HEK293 (cell line): ENCODE data around the gene COMMD4.
A peak's percentile ranks its signal among the peaks of the same experiment; 100 is the strongest.

Experiments
- CTCF ChIA-PET: fragments of 350-600 bp; formaldehyde crosslinking; extraction: SDS; loops from one replicate; lab custom pipeline; 2021; ENCODE audit warnings: antibody characterized with exemption; lab: Yijun Ruan, JAX
- POLR2A ChIA-PET: fragments of 300-600 bp; formaldehyde crosslinking; extraction: SDS; loops from one replicate; lab custom pipeline; 2020; ENCODE audit warnings: antibody characterized with exemption, inconsistent platforms; lab: Yijun Ruan, JAX
- H3K27ac ChIP-seq: fragments of 200-500 bp; sonication (Bioruptor generic); 2 replicates; pipeline ENCODE4 v1.5.1; 2014; ENCODE audit warnings: low read depth, low read length, control low read depth, inconsistent platforms; ENCODE audit errors: extremely low read depth
- H3K36me3 ChIP-seq, 2 experiments: fragments of 200-500 bp in 1 of 2; sonication (Bioruptor generic) in 1 of 2; 1 replicate in 1 of 2; 2 replicates in 1 of 2; pipeline ENCODE4 v1.5.1; 2014 to 2017; ENCODE audit warnings: inconsistent platforms in 2 of 2, low read length in 2 of 2; ENCODE audit not compliant: control insufficient read depth in 2 of 2, insufficient read depth in 1 of 2
- H3K4me1 ChIP-seq: fragments of 200-500 bp; sonication (Bioruptor generic); 2 replicates; pipeline ENCODE4 v1.5.1; 2014; ENCODE audit warnings: mild to moderate bottlenecking, low read length, inconsistent platforms; ENCODE audit not compliant: control insufficient read depth, insufficient read depth
- H3K4me3 ChIP-seq: 2 replicates; pipeline ENCODE4 v1.5.1; 2011; ENCODE audit warnings: low read depth, mild to moderate bottlenecking, control low read depth, low read length, moderate library complexity
- H3K9me3 ChIP-seq: fragments of 200-500 bp; sonication (Bioruptor generic); 2 replicates; pipeline ENCODE4 v1.5.1; 2014; ENCODE audit warnings: low read depth, low read length, inconsistent platforms; ENCODE audit not compliant: control insufficient read depth, insufficient read depth
- BCL11A ChIP-seq: fragments of 450-650 bp; formaldehyde crosslinking; IDR thresholded peaks from 2 replicates; pipeline ENCODE4 v1.5.1; 2016; ENCODE audit warnings: low read depth, missing biosample characterization, missing genetic modification characterization
- KLF9 ChIP-seq: fragments of 450-650 bp; formaldehyde crosslinking; IDR thresholded peaks from 2 replicates; pipeline ENCODE4 v1.5.1; 2016; ENCODE audit warnings: missing biosample characterization, missing genetic modification characterization, low read depth
- SCRT1 ChIP-seq: fragments of 450-650 bp; formaldehyde crosslinking; IDR thresholded peaks from 2 replicates; pipeline ENCODE4 v1.5.1; 2016; ENCODE audit warnings: missing biosample characterization, missing genetic modification characterization, borderline replicate concordance
- WT1 ChIP-seq: fragments of 450-650 bp; formaldehyde crosslinking; IDR thresholded peaks from 2 replicates; pipeline ENCODE4 v1.5.1; 2016; ENCODE audit warnings: missing biosample characterization, missing genetic modification characterization
- ZEB2 ChIP-seq: fragments of 450-650 bp; formaldehyde crosslinking; IDR thresholded peaks from 2 replicates; pipeline ENCODE4 v1.5.1; 2016; ENCODE audit warnings: missing biosample characterization, missing genetic modification characterization
- ZFHX2 ChIP-seq: fragments of 450-650 bp; formaldehyde crosslinking; conservative IDR thresholded peaks from 2 replicates; pipeline ENCODE4 v1.5.1; 2016; ENCODE audit warnings: missing biosample characterization, missing genetic modification characterization
- ZNF121 ChIP-seq: fragments of 450-650 bp; formaldehyde crosslinking; IDR thresholded peaks from 2 replicates; pipeline ENCODE4 v1.5.1; 2016; ENCODE audit warnings: missing biosample characterization, missing genetic modification characterization
- ZNF155 ChIP-seq: fragments of 450-650 bp; formaldehyde crosslinking; IDR thresholded peaks from 2 replicates; pipeline ENCODE4 v1.5.1; 2016; ENCODE audit warnings: missing biosample characterization, missing genetic modification characterization
- ZNF19 ChIP-seq: fragments of 450-650 bp; formaldehyde crosslinking; IDR thresholded peaks from 2 replicates; pipeline ENCODE4; 2016; ENCODE audit warnings: missing biosample characterization, missing genetic modification characterization, low read depth
- ZNF23 ChIP-seq: fragments of 450-650 bp; formaldehyde crosslinking; IDR thresholded peaks from 2 replicates; pipeline ENCODE4 v1.5.1; 2016; ENCODE audit warnings: missing biosample characterization, missing genetic modification characterization, borderline replicate concordance
- ZNF274 ChIP-seq, 2 experiments: fragments of 200-500 bp in 1 of 2; fragments of 450-650 bp in 1 of 2; sonication (Bioruptor generic) in 1 of 2; formaldehyde crosslinking in 1 of 2; IDR thresholded peaks; 2 replicates each; pipeline versions ENCODE4 v1.5.1 to v1.6.1; 2014 to 2016; ENCODE audit warnings: borderline replicate concordance in 1 of 2, inconsistent platforms in 1 of 2, low read length in 1 of 2, missing biosample characterization in 1 of 2, missing genetic modification characterization in 1 of 2
- ZNF311 ChIP-seq: fragments of 450-650 bp; formaldehyde crosslinking; IDR thresholded peaks from 2 replicates; pipeline ENCODE4 v1.5.1; 2017; ENCODE audit warnings: missing biosample characterization, missing genetic modification characterization, borderline replicate concordance
- ZNF354C ChIP-seq: fragments of 450-650 bp; formaldehyde crosslinking; IDR thresholded peaks from 2 replicates; pipeline ENCODE4 v1.5.1; 2016; ENCODE audit warnings: missing biosample characterization, missing genetic modification characterization, low read depth, borderline replicate concordance
- ZNF404 ChIP-seq: fragments of 450-650 bp; formaldehyde crosslinking; IDR thresholded peaks from 2 replicates; pipeline ENCODE4 v1.5.1; 2017; ENCODE audit warnings: missing biosample characterization, missing genetic modification characterization
- ZNF521 ChIP-seq: fragments of 450-650 bp; formaldehyde crosslinking; IDR thresholded peaks from 2 replicates; pipeline ENCODE4 v1.5.1; 2017; ENCODE audit warnings: missing biosample characterization, mild to moderate bottlenecking, missing genetic modification characterization
- ZNF548 ChIP-seq: fragments of 450-650 bp; formaldehyde crosslinking; IDR thresholded peaks from 2 replicates; pipeline ENCODE4 v1.5.1; 2016; ENCODE audit warnings: missing biosample characterization, missing genetic modification characterization
- ZNF792 ChIP-seq: fragments of 450-650 bp; formaldehyde crosslinking; IDR thresholded peaks from 2 replicates; pipeline ENCODE4 v1.5.1; 2016; ENCODE audit warnings: missing biosample characterization, missing genetic modification characterization
- ZNF837 ChIP-seq: fragments of 450-650 bp; formaldehyde crosslinking; IDR thresholded peaks from 2 replicates; pipeline ENCODE4 v1.5.1; 2016; ENCODE audit warnings: missing biosample characterization, missing genetic modification characterization
- ZSCAN16 ChIP-seq: fragments of 450-650 bp; formaldehyde crosslinking; IDR thresholded peaks from 2 replicates; pipeline ENCODE4 v1.5.1; 2016; ENCODE audit warnings: missing biosample characterization, missing genetic modification characterization
- TF ChIP-seq, protein P1 (sequence below): fragments of 450-650 bp; formaldehyde crosslinking; IDR thresholded peaks from 2 replicates; pipeline ENCODE4 v1.5.1; 2017; ENCODE audit warnings: missing biosample characterization, missing genetic modification characterization
- TF ChIP-seq, protein P2 (sequence below): fragments of 450-650 bp; formaldehyde crosslinking; IDR thresholded peaks from 2 replicates; pipeline ENCODE4 v1.5.1; 2017; ENCODE audit warnings: missing biosample characterization, missing genetic modification characterization
- TF ChIP-seq, protein P3 (sequence below): fragments of 450-650 bp; formaldehyde crosslinking; IDR thresholded peaks from 2 replicates; pipeline ENCODE4 v1.5.1; 2017; ENCODE audit warnings: missing biosample characterization, missing genetic modification characterization
- TF ChIP-seq, protein P4 (sequence below): fragments of 450-650 bp; formaldehyde crosslinking; IDR thresholded peaks from 2 replicates; pipeline ENCODE4 v1.5.1; 2017; ENCODE audit warnings: missing biosample characterization, missing genetic modification characterization
- TF ChIP-seq, protein P5 (sequence below): fragments of 450-650 bp; formaldehyde crosslinking; IDR thresholded peaks from 2 replicates; pipeline ENCODE4 v1.5.1; 2016; ENCODE audit warnings: missing biosample characterization, missing genetic modification characterization
- TF ChIP-seq, protein P6 (sequence below): fragments of 450-650 bp; formaldehyde crosslinking; IDR thresholded peaks from 2 replicates; pipeline ENCODE4 v1.5.1; 2016; ENCODE audit warnings: missing biosample characterization, missing genetic modification characterization

COMMD4 gene

DNA sequence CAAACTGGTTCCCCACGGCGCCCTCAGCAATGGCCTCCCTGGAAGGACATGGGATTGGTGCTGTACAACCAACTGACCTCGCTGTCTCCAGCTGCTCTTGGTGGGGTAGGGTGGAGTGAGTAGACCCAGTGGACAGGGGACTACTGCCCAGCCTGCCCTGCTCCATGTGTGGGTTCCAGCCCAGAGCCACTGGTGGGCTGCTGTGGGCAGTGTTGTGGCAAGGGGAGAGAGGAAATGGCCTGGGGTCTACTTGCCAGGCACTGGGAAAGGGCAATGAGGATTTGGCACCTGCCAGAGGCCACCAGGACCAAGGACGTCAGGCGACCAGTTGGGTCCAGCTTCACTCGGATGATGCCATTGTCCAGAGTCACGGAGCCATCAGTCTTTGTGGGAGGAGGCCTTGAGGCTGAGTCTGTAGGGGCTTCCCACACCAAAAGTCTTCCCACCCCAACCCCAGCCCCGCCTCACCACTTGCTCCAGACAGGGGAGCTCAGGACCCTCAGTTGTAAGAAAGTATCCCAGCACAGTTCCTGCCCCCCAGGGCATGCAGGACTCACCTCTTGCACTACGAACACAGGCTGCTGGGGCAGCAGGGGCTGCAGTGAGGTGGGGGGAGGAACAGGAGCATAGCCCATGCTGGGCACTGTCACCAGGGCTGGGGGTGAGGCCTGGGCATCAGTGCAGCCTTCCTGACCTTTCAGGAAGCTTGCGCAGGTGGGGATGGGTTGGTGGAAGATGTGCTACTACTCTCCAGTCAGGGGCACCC, 23.1 kb downstream of the COMMD4 start:
- Histone ChIP-seq H3K4me3 (no peak overlapping the region), H3K27ac (no peak overlapping the region), H3K4me1 (no peaks in the 10 kb centered on the region), H3K36me3 (peaks cover 0 to 75% of the 10 kb centered on the region in 2 experiments), H3K9me3 (no peaks in the 10 kb centered on the region)
- ChIA-PET CTCF (interaction anchor here (0.6 to 1.8 kb wide), 2 partner anchors 9 to 327 kb away, joined by 5 to 8 read pairs; partner anchors contain the start of gene MAN2C1), POLR2A (interaction anchor here (2.9 kb wide), 1 partner anchor 9 kb away, joined by 12 read pairs; the partner anchor contains the start of gene MAN2C1)
- TF ChIP-seq ZNF354C (no peak), KLF9 (tag by site-specific recombination) (no peak), BCL11A (no peak), SCRT1 (tag by site-specific recombination) (no peak), ZNF521 (tag by site-specific recombination) (no peak), ZNF274 (IDR thresholded peaks at IDR 0.05; ENCODE audit: low read length) (no peak), ZNF274 (tag by site-specific recombination; IDR thresholded peaks at IDR 0.05; ENCODE audit: borderline replicate concordance) (no peak), WT1 (tag by site-specific recombination) (no peak), ZNF792 (tag by site-specific recombination) (no peak), ZNF837 (no peak), ZNF23 (tag by site-specific recombination) (no peak), ZNF19 (no peak)
- TF ChIP-seq, protein P1, sequence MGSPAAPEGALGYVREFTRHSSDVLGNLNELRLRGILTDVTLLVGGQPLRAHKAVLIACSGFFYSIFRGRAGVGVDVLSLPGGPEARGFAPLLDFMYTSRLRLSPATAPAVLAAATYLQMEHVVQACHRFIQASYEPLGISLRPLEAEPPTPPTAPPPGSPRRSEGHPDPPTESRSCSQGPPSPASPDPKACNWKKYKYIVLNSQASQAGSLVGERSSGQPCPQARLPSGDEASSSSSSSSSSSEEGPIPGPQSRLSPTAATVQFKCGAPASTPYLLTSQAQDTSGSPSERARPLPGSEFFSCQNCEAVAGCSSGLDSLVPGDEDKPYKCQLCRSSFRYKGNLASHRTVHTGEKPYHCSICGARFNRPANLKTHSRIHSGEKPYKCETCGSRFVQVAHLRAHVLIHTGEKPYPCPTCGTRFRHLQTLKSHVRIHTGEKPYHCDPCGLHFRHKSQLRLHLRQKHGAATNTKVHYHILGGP (tag by site-specific recombination): no peak
- TF ChIP-seq, protein P2, sequence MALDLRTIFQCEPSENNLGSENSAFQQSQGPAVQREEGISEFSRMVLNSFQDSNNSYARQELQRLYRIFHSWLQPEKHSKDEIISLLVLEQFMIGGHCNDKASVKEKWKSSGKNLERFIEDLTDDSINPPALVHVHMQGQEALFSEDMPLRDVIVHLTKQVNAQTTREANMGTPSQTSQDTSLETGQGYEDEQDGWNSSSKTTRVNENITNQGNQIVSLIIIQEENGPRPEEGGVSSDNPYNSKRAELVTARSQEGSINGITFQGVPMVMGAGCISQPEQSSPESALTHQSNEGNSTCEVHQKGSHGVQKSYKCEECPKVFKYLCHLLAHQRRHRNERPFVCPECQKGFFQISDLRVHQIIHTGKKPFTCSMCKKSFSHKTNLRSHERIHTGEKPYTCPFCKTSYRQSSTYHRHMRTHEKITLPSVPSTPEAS (tag by site-specific recombination): no peak
- TF ChIP-seq, protein P3, sequence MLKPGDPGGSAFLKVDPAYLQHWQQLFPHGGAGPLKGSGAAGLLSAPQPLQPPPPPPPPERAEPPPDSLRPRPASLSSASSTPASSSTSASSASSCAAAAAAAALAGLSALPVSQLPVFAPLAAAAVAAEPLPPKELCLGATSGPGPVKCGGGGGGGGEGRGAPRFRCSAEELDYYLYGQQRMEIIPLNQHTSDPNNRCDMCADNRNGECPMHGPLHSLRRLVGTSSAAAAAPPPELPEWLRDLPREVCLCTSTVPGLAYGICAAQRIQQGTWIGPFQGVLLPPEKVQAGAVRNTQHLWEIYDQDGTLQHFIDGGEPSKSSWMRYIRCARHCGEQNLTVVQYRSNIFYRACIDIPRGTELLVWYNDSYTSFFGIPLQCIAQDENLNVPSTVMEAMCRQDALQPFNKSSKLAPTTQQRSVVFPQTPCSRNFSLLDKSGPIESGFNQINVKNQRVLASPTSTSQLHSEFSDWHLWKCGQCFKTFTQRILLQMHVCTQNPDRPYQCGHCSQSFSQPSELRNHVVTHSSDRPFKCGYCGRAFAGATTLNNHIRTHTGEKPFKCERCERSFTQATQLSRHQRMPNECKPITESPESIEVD (tag by site-specific recombination): no peak
- TF ChIP-seq, protein P4, sequence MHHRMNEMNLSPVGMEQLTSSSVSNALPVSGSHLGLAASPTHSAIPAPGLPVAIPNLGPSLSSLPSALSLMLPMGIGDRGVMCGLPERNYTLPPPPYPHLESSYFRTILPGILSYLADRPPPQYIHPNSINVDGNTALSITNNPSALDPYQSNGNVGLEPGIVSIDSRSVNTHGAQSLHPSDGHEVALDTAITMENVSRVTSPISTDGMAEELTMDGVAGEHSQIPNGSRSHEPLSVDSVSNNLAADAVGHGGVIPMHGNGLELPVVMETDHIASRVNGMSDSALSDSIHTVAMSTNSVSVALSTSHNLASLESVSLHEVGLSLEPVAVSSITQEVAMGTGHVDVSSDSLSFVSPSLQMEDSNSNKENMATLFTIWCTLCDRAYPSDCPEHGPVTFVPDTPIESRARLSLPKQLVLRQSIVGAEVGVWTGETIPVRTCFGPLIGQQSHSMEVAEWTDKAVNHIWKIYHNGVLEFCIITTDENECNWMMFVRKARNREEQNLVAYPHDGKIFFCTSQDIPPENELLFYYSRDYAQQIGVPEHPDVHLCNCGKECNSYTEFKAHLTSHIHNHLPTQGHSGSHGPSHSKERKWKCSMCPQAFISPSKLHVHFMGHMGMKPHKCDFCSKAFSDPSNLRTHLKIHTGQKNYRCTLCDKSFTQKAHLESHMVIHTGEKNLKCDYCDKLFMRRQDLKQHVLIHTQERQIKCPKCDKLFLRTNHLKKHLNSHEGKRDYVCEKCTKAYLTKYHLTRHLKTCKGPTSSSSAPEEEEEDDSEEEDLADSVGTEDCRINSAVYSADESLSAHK (tag by site-specific recombination): no peak

DNA sequence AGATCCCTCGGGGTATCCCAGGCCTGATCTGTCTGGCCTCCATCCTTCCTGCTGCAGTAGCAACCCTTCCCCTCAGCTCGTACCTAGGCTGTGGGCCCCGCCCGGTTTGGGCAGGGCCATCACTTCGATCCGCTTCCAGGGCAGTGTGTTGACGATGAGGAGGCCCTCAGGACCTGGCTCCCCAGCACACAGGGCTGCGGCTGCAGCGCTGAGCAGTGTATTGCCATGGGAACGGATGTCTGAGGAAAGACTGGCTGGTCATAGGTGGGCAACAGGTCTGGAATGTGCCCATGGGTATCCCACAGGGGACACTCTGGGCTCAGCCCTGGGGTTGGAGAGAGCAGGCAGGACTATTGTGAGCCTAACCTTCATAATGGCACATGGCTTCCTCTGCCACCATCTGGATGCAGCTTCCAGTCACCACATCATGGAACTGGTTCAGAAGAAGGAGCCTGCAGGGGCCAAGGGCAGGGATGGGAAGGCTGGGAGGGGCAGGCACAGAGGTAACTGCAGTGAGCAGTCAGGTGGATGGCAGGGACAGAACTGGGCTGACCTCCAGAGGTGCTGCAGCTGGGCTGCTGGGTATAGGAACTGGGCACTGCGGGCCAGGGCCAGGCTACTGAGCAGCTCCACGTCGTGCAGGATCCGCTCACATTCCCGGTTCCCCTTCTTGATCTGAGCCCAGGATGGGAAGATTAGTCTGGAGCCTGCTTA, 23.8 kb downstream of the COMMD4 start:
- ChIA-PET POLR2A (interaction anchor here (0.8 to 2.9 kb wide), 4 partner anchors 9 to 220 kb away, joined by 3 to 12 read pairs (median 4); partner anchors contain the start of genes MAN2C1 and PTPN9), CTCF (interaction anchor here (1.8 kb wide), 1 partner anchor 9 kb away, joined by 8 read pairs; the partner anchor contains the start of gene MAN2C1)
- Histone ChIP-seq H3K9me3 (no peaks in the 10 kb centered on the region), H3K4me3 (no peak overlapping the region), H3K4me1 (no peaks in the 10 kb centered on the region), H3K36me3 (peaks cover 0 to 76% of the 10 kb centered on the region in 2 experiments), H3K27ac (no peak overlapping the region)
- TF ChIP-seq, protein P5, sequence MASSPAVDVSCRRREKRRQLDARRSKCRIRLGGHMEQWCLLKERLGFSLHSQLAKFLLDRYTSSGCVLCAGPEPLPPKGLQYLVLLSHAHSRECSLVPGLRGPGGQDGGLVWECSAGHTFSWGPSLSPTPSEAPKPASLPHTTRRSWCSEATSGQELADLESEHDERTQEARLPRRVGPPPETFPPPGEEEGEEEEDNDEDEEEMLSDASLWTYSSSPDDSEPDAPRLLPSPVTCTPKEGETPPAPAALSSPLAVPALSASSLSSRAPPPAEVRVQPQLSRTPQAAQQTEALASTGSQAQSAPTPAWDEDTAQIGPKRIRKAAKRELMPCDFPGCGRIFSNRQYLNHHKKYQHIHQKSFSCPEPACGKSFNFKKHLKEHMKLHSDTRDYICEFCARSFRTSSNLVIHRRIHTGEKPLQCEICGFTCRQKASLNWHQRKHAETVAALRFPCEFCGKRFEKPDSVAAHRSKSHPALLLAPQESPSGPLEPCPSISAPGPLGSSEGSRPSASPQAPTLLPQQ: peak; percentile 47; the same call in 1 of the 2 replicates
- TF ChIP-seq ZSCAN16 (tag by site-specific recombination) (no peak), ZNF121 (tag by site-specific recombination) (no peak), ZFHX2 (tag by site-specific recombination) (no peak), ZEB2 (tag by site-specific recombination) (no peak), ZNF311 (tag by site-specific recombination) (no peak), ZNF155 (no peak), ZNF548 (no peak), ZNF404 (tag by site-specific recombination) (no peak)
- TF ChIP-seq, protein P6, sequence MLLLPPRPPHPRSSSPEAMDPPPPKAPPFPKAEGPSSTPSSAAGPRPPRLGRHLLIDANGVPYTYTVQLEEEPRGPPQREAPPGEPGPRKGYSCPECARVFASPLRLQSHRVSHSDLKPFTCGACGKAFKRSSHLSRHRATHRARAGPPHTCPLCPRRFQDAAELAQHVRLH (tag by site-specific recombination): no peak
